A549 (cell line): ENCODE results near the gene CEBPZ. TPM values are rescaled to one million over a fixed set of nuclear protein-coding genes. Genes with fewer than 3 reads are reported as not detected.

Experiments
- ATAC-seq, 2 experiments: fragments of 200-7000 bp in 1 of 2; fragments of >200 bp in 1 of 2; cut with Nextera tagmentation in 1 of 2; cut with Tn5 transposase in 1 of 2; 3 replicates each; pipeline versions ENCODE4 v1.8.0 to v1.9.1; 2018 to 2020; ENCODE audit warnings: mild to moderate bottlenecking in 1 of 2, moderate library complexity in 1 of 2
- CTCF ChIA-PET: fragments of 300-600 bp; sonication (Branson Sonifier 250); formaldehyde crosslinking; extraction: SDS; loops from one replicate; lab custom pipeline; 2021; ENCODE audit warnings: antibody characterized with exemption, inconsistent platforms; lab: Yijun Ruan, JAX
- POLR2A ChIA-PET: fragments of 350-600 bp; formaldehyde crosslinking; extraction: SDS; loops from one replicate; lab custom pipeline; 2021; ENCODE audit warnings: antibody characterized with exemption, inconsistent platforms; lab: Yijun Ruan, JAX
- DNase-seq, 2 experiments: peaks; one replicate each; pipeline versions ENCODE4 v3.0.0 to v3.0.0-alpha.2; 2011 to 2016; ENCODE audit warnings: low read depth in 1 of 2, low spot score in 1 of 2
- FAIRE-seq: peaks from 2 replicates; lab custom pipeline; 2011; peaks lifted over from hg19 to GRCh38; lab: Jason Lieb, UNC
- H3K27ac ChIP-seq, 2 experiments: fragments of >200 bp; sonication (Bioruptor Twin); formaldehyde crosslinking; 3 replicates each; pipeline ENCODE4 v1.5.1; 2016 to 2017
- H3K4me1 ChIP-seq: fragments of >200 bp; sonication (Bioruptor Twin); formaldehyde crosslinking; 3 replicates; pipeline ENCODE4 v1.6.1; 2016
- H3K4me2 ChIP-seq: fragments of >200 bp; sonication (Bioruptor Twin); formaldehyde crosslinking; 3 replicates; pipeline ENCODE4 v1.6.1; 2016
- H3K4me3 ChIP-seq: fragments of >200 bp; sonication (Bioruptor Twin); formaldehyde crosslinking; 3 replicates; pipeline ENCODE4 v1.5.1; 2016
- H3K9me3 ChIP-seq: fragments of >200 bp; sonication (Bioruptor Twin); formaldehyde crosslinking; 3 replicates; pipeline ENCODE4 v1.6.1; 2016
- ATOH8 ChIP-seq: fragments of 250-450 bp; sonication (Bioruptor Pico); IDR thresholded peaks from 2 replicates; pipeline ENCODE4 v1.5.0; 2020; ENCODE audit warnings: low read depth, mild to moderate bottlenecking, moderate library complexity
- EHF ChIP-seq: fragments of 250-450 bp; sonication (Bioruptor Pico); IDR thresholded peaks from 2 replicates; pipeline ENCODE4 v1.5.0; 2020; ENCODE audit warnings: mild to moderate bottlenecking
- ESRRA ChIP-seq: fragments of 150-350 bp; IDR thresholded peaks from 2 replicates; pipeline ENCODE4 v1.6.1; 2014; ENCODE audit warnings: mild to moderate bottlenecking, low read length, borderline replicate concordance
- FOSB ChIP-seq: fragments of 250-450 bp; sonication (Bioruptor Pico); IDR thresholded peaks from 2 replicates; pipeline ENCODE4 v1.5.0; 2020; ENCODE audit warnings: mild to moderate bottlenecking, moderate library complexity
- FOSL2 ChIP-seq, 2 experiments: fragments of 450-650 bp in 1 of 2; fragments of >200 bp in 1 of 2; sonication (Bioruptor Twin) in 1 of 2; formaldehyde crosslinking; IDR thresholded peaks; 2 replicates each; pipeline versions ENCODE4 v1.5.0 to v1.6.1; 2016 to 2020; ENCODE audit warnings: mild to moderate bottlenecking in 1 of 2, moderate library complexity in 1 of 2
- FOXS1 ChIP-seq: fragments of 250-450 bp; sonication (Bioruptor Pico); IDR thresholded peaks from 2 replicates; pipeline ENCODE4 v1.5.0; 2020; ENCODE audit warnings: mild to moderate bottlenecking, moderate library complexity
- HEYL ChIP-seq: fragments of 250-450 bp; sonication (Bioruptor Pico); IDR thresholded peaks from 2 replicates; pipeline ENCODE4 v1.8.0; 2021; ENCODE audit warnings: mild to moderate bottlenecking, moderate library complexity
- HMGXB4 ChIP-seq: fragments of 250-450 bp; sonication (Bioruptor Pico); IDR thresholded peaks from 2 replicates; pipeline ENCODE4 v1.5.0; 2021; ENCODE audit warnings: mild to moderate bottlenecking, moderate library complexity, borderline replicate concordance
- HOXB13 ChIP-seq: fragments of 250-450 bp; sonication (Bioruptor Pico); IDR thresholded peaks from 2 replicates; pipeline ENCODE4 v1.5.0; 2020; ENCODE audit warnings: low read depth, mild to moderate bottlenecking, moderate library complexity
- JUN ChIP-seq, 2 experiments: fragments of >200 bp; sonication (Bioruptor Twin); formaldehyde crosslinking; IDR thresholded peaks; 2 replicates in 1 of 2; 3 replicates in 1 of 2; pipeline ENCODE4 v1.6.1; 2016 to 2017
- KDM5A ChIP-seq: fragments of 200-600 bp; sonication (generic); IDR thresholded peaks from 2 replicates; pipeline ENCODE4 v1.6.1; 2016; ENCODE audit warnings: antibody characterized with exemption, mild to moderate bottlenecking
- MAFK ChIP-seq: fragments of 450-650 bp; IDR thresholded peaks from 2 replicates; pipeline ENCODE4 v1.6.1; 2014; ENCODE audit not compliant: partially characterized antibody
- MAX ChIP-seq: IDR thresholded peaks from 2 replicates; pipeline ENCODE4 v1.6.1; 2012
- MYC ChIP-seq: IDR thresholded peaks from 2 replicates; pipeline ENCODE4 v1.6.1; 2012; ENCODE audit warnings: mild to moderate bottlenecking, inconsistent platforms, low read length, improper control_type of control experiment, borderline replicate concordance
- NFE2L2 ChIP-seq: fragments of 150-350 bp; conservative IDR thresholded peaks from 2 replicates; pipeline ENCODE4 v1.6.1; 2014; ENCODE audit warnings: low read length
- NR3C1 ChIP-seq: fragments of >200 bp; sonication (Bioruptor Twin); formaldehyde crosslinking; IDR thresholded peaks from 3 replicates; pipeline ENCODE4 v1.6.1; 2017
- PHF8 ChIP-seq: fragments of 200-600 bp; sonication (generic); IDR thresholded peaks from 2 replicates; pipeline ENCODE4 v1.6.1; 2016; ENCODE audit warnings: low read depth, mild to moderate bottlenecking, antibody characterized with exemption, moderate library complexity, borderline replicate concordance
- POLR2A ChIP-seq: IDR thresholded peaks from 2 replicates; pipeline ENCODE4 v1.6.1; 2012; ENCODE audit warnings: mild to moderate bottlenecking, low read length
- POLR2AphosphoS2 ChIP-seq: conservative IDR thresholded peaks from 2 replicates; pipeline ENCODE4 v1.6.1; 2012; ENCODE audit warnings: low read length, improper control_type of control experiment, inconsistent platforms
- RARB ChIP-seq: fragments of 250-450 bp; sonication (Bioruptor Pico); IDR thresholded peaks from 2 replicates; pipeline ENCODE4 v1.8.0; 2021; ENCODE audit warnings: mild to moderate bottlenecking, moderate library complexity
- RFX5 ChIP-seq: fragments of 450-650 bp; IDR thresholded peaks from 2 replicates; pipeline ENCODE4 v1.7.1; 2014; ENCODE audit warnings: antibody characterized with exemption, mild to moderate bottlenecking, moderate library complexity
- RNF2 ChIP-seq: fragments of 200-600 bp; sonication (generic); IDR thresholded peaks from 2 replicates; pipeline ENCODE4 v1.6.1; 2016; ENCODE audit warnings: low read depth, mild to moderate bottlenecking, antibody characterized with exemption, moderate library complexity, borderline replicate concordance
- SMC3 ChIP-seq: fragments of >200 bp; sonication (Bioruptor Twin); formaldehyde crosslinking; IDR thresholded peaks from 3 replicates; pipeline ENCODE4 v1.6.1; 2018; ENCODE audit warnings: inconsistent platforms
- SREBF2 ChIP-seq: fragments of 450-650 bp; IDR thresholded peaks from 2 replicates; pipeline ENCODE4 v1.6.1; 2014; ENCODE audit warnings: mild to moderate bottlenecking, moderate library complexity
- USF2 ChIP-seq: fragments of 450-650 bp; IDR thresholded peaks from 2 replicates; pipeline ENCODE4 v1.6.1; 2014; ENCODE audit warnings: antibody characterized with exemption
- ZC3H11A ChIP-seq: fragments of 450-650 bp; IDR thresholded peaks from 2 replicates; pipeline ENCODE4 v1.6.1; 2014; ENCODE audit warnings: antibody characterized with exemption, mild to moderate bottlenecking
- ZNF302 ChIP-seq: fragments of 250-450 bp; sonication (Bioruptor Pico); IDR thresholded peaks from 2 replicates; pipeline ENCODE4 v1.9.0; 2021; ENCODE audit warnings: inconsistent platforms, mild to moderate bottlenecking, moderate library complexity
- ZSCAN20 ChIP-seq: fragments of 250-450 bp; sonication (Bioruptor Pico); IDR thresholded peaks from 2 replicates; pipeline ENCODE4 v1.8.0; 2022; ENCODE audit warnings: mild to moderate bottlenecking, moderate library complexity
- whole genome bisulfite sequencing: methylation state at CpG from one replicate; pipeline ENCODE4 v1.1.6; 2017; ENCODE audit errors: missing lambda C conversion rate; 5-methylcytosine and 5-hydroxymethylcytosine counted together
- polyA plus RNA-seq, 4 experiments: library from polyadenylated mRNA; depleted of rRNA in 3 of 4; stranded (reverse); fragments of >200 nt; fragmentation: RNase III in 1 of 4; extraction: RNeasy Plus Mini Kit Qiagen cat#74134 plus additional on column Dnase treatment in 1 of 4; gene quantifications; 2 replicates in 3 of 4; 3 replicates in 1 of 4; pipeline ENCODE4 v1.2.3, GENCODE V29; 2011 to 2017

Gene CEBPZ
- polyA plus RNA-seq, 2 of the 4 experiments (the other 2 are of a cell fraction), result 70.9 to 71.5 TPM

- TF ChIP-seq NR3C1 (no peak), POLR2A (no peak), KDM5A (no peak), POLR2AphosphoS2 (no peak)
These were observed 8.3 kb downstream of the CEBPZ start (continued) for GRCh38 chr2:37223131-37223530.

- DNase-seq (no peak), FAIRE-seq (no peak), ATAC-seq (no peak)
- Histone ChIP-seq H3K4me3 (no peak overlapping the region), H3K4me1 (peaks cover 14% of the 10 kb centered on the region), H3K9me3 (no peaks in the 10 kb centered on the region), H3K27ac (no peak overlapping the region), H3K4me2 (no peak overlapping the region)
- POLR2A ChIA-PET, result interaction anchor here (1.9 kb wide), 1 partner anchor 13 kb away, joined by 9 read pairs; the partner anchor contains the start of genes CEBPZ and NDUFAF7
- TF ChIP-seq ZSCAN20 (no peak), RARB (CRISPR knock-in tag) (no peak), HMGXB4 (CRISPR knock-in tag) (no peak), ATOH8 (CRISPR knock-in tag) (no peak), FOXS1 (CRISPR knock-in tag) (no peak), ESRRA (no peak), NR3C1 (no peak), POLR2AphosphoS2 (no peak), HOXB13 (no peak), ZC3H11A (no peak), FOSB (CRISPR knock-in tag) (no peak), JUN (IDR thresholded peaks at IDR 0.05) (no peak), RFX5 (no peak), MYC (no peak), RNF2 (no peak), USF2 (no peak), MAX (no peak), ZNF302 (no peak), SREBF2 (no peak)
- 92% methylated on average over 4 of the region's 4 CpGs for WGBS
- CTCF ChIA-PET, result interaction anchor here (0.7 to 0.9 kb wide), 2 partner anchors 13 to 54 kb away, joined by 3 to 4 read pairs; no protein-coding TSS in a partner anchor
These were observed 12.3 kb downstream of the CEBPZ start for GRCh38 chr2:37219046-37219445.

- ChIA-PET POLR2A (interaction anchor here (1.9 kb wide), 1 partner anchor 16 kb away, joined by 5 read pairs; the partner anchor contains the start of genes CEBPZ and NDUFAF7), CTCF (interaction anchor here (0.9 to 1.4 kb wide), 2 partner anchors 11 to 13 kb away, joined by 5 to 7 read pairs; no protein-coding TSS in a partner anchor)
- WGBS, result 79% methylated on average over 1 of the region's 1 CpG
- DNase-seq (no peak), FAIRE-seq (peak; percentile 84), ATAC-seq (no peak)
- peaks cover 24% of the 10 kb centered on the region for H3K4me1 ChIP-seq
- no peak for TF ChIP-seq PHF8
- peak; percentile 96 for TF ChIP-seq NFE2L2
- TF ChIP-seq HEYL (CRISPR knock-in tag), result no peak
- TF ChIP-seq SMC3, result no peak
- TF ChIP-seq MAFK, result peak; percentile 99
- 0 out of 2 replicates have a peak, but pooled peaks have one; percentile 49 for TF ChIP-seq EHF
- 0 out of 2 replicates have a peak, but pooled peaks have one; percentile 16 for TF ChIP-seq ZSCAN20
- no peak for TF ChIP-seq MAX
- no peak for TF ChIP-seq FOSL2 (IDR thresholded peaks at IDR 0.05)
- peak; percentile 54 for TF ChIP-seq FOSL2 (CRISPR knock-in tag; IDR thresholded peaks at IDR 0.05)
- peak overlapping the region; percentile 73 to 82 for H3K27ac ChIP-seq
- no peaks in the 10 kb centered on the region for H3K9me3 ChIP-seq
- H3K4me2 ChIP-seq, result peak overlapping the region; percentile 24
- no peak overlapping the region for H3K4me3 ChIP-seq
These were observed 16.1 kb downstream of the CEBPZ start for GRCh38 chr2:37215250-37215649.
